Measurements from ENCODE around the gene NXPH2.

The NXPH2 gene

GRCh38 chr2:138779781-138780445 is at the start of gene NXPH2:
NXPH2 (minus strand) TSS chr2:138780390; CDS start chr2:138780241, 149 bp downstream.
- no peak for TF ChIP-seq ZNF274 (IDR thresholded peaks at IDR 0.05; ENCODE audit: low read depth, low read length)
- H3K4me3 ChIP-seq (ENCODE audit: low read length): peak within 1 kb of the TSS; percentile 14; the same call in 1 of the 2 replicates

- no peak overlapping the region for H3K4me3 ChIP-seq (ENCODE audit: low read length)
- TF ChIP-seq ZNF274 (IDR thresholded peaks at IDR 0.05; ENCODE audit: low read depth, low read length): no peak
Measured at GRCh38 chr2:138829326-138829919, 49.2 kb upstream of the NXPH2 start.

- H3K4me3 ChIP-seq (ENCODE audit: low read length): no peak overlapping the region
- TF ChIP-seq ZNF274 (IDR thresholded peaks at IDR 0.05; ENCODE audit: low read depth, low read length): no peak
Measured at GRCh38 chr2:138827426-138828054, 47.4 kb upstream of the NXPH2 start.

GRCh38 chr2:138823666-138824065 is 43.5 kb upstream of the NXPH2 start:
- no peak for TF ChIP-seq ZNF274 (IDR thresholded peaks at IDR 0.05; ENCODE audit: low read depth, low read length)
- H3K4me3 ChIP-seq (ENCODE audit: low read length): no peak overlapping the region

- no peak for TF ChIP-seq ZNF274 (IDR thresholded peaks at IDR 0.05; ENCODE audit: low read depth, low read length)
- no peak overlapping the region for H3K4me3 ChIP-seq (ENCODE audit: low read length)
Measured at GRCh38 chr2:138819964-138820363, 39.8 kb upstream of the NXPH2 start.

- TF ChIP-seq ZNF274 (IDR thresholded peaks at IDR 0.05; ENCODE audit: low read depth, low read length): no peak
- no peak overlapping the region for H3K4me3 ChIP-seq (ENCODE audit: low read length)
Measured at GRCh38 chr2:138818556-138818955, 38.4 kb upstream of the NXPH2 start.

GRCh38 chr2:138814123-138814898 is 34.1 kb upstream of the NXPH2 start:
- no peak overlapping the region for H3K4me3 ChIP-seq (ENCODE audit: low read length)
- TF ChIP-seq ZNF274 (IDR thresholded peaks at IDR 0.05; ENCODE audit: low read depth, low read length): no peak

GRCh38 chr2:138811431-138811830 is 31.2 kb upstream of the NXPH2 start:
- no peak overlapping the region for H3K4me3 ChIP-seq (ENCODE audit: low read length)
- TF ChIP-seq ZNF274 (IDR thresholded peaks at IDR 0.05; ENCODE audit: low read depth, low read length): no peak

- no peak overlapping the region for H3K4me3 ChIP-seq (ENCODE audit: low read length)
- TF ChIP-seq ZNF274 (IDR thresholded peaks at IDR 0.05; ENCODE audit: low read depth, low read length): no peak
Measured at GRCh38 chr2:138794724-138795123, 14.5 kb upstream of the NXPH2 start.

GRCh38 chr2:138787053-138787666 is 7.0 kb upstream of the NXPH2 start:
- TF ChIP-seq ZNF274 (IDR thresholded peaks at IDR 0.05; ENCODE audit: low read depth, low read length): no peak
- H3K4me3 ChIP-seq (ENCODE audit: low read length): no peak overlapping the region

GRCh38 chr2:138782383-138782782 is 2.2 kb upstream of the NXPH2 start:
- TF ChIP-seq ZNF274 (IDR thresholded peaks at IDR 0.05; ENCODE audit: low read depth, low read length): no peak
- H3K4me3 ChIP-seq (ENCODE audit: low read length): no peak overlapping the region

- H3K4me3 ChIP-seq (ENCODE audit: low read length): no peak overlapping the region
- no peak for TF ChIP-seq ZNF274 (IDR thresholded peaks at IDR 0.05; ENCODE audit: low read depth, low read length)
Measured at GRCh38 chr2:138780908-138781307, 718 bp upstream of the NXPH2 start.

GRCh38 chr2:138780446-138780880 is 273 bp upstream of the NXPH2 start:
- no peak overlapping the region for H3K4me3 ChIP-seq (ENCODE audit: low read length)
- TF ChIP-seq ZNF274 (IDR thresholded peaks at IDR 0.05; ENCODE audit: low read depth, low read length): no peak

- peak overlapping the region; percentile 14; the same call in 1 of the 2 replicates for H3K4me3 ChIP-seq (ENCODE audit: low read length)
- no peak for TF ChIP-seq ZNF274 (IDR thresholded peaks at IDR 0.05; ENCODE audit: low read depth, low read length)
Measured at GRCh38 chr2:138779406-138779780, 797 bp downstream of the NXPH2 start.
